ENCODE measurements around the gene CTIF.

CTIF gene

GRCh38 chr18:48673456-48673852 lies 134.6 kb downstream of the CTIF start:
- H3K36me3 ChIP-seq (replicated peaks; ENCODE audit: insufficient read depth, low read length), result no peaks in the 10 kb centered on the region
- no peaks in the 10 kb centered on the region for H3K27me3 ChIP-seq (replicated peaks; ENCODE audit: insufficient read depth, low read length)
- no peaks in the 10 kb centered on the region for H3F3A ChIP-seq (ENCODE audit: insufficient read depth, low read length)
- TF ChIP-seq EZH2phosphoT487 (IDR thresholded peaks at IDR 0.05; ENCODE audit: low read length), result no peak
- no peak for TF ChIP-seq EZH2 (optimal IDR thresholded peaks at IDR 0.05; ENCODE audit: low read depth, low read length)
- no peak for TF ChIP-seq CTCF (IDR thresholded peaks at IDR 0.05; ENCODE audit: low read length)
- H3K79me2 ChIP-seq (ENCODE audit: low read length), result no peaks in the 10 kb centered on the region
- H3K4me1 ChIP-seq (ENCODE audit: low read length), result peaks cover 4% of the 10 kb centered on the region; the same call in 1 of the 2 replicates
- no peak for DNase-seq
- H3K4me2 ChIP-seq (ENCODE audit: low read depth, low read length), result no peak overlapping the region
- no peaks in the 10 kb centered on the region for H4K20me1 ChIP-seq (ENCODE audit: insufficient read depth, low read length)
- H3K27ac ChIP-seq (ENCODE audit: low read length), result no peak overlapping the region
- no peak overlapping the region for H2AFZ ChIP-seq (ENCODE audit: low read length)
- no peak overlapping the region for H3K4me3 ChIP-seq (ENCODE audit: low read length)
- H3K9me3 ChIP-seq (replicated peaks; ENCODE audit: insufficient read depth, low read length), result no peaks in the 10 kb centered on the region
- H3K9ac ChIP-seq (ENCODE audit: low read length), result no peak overlapping the region
- no peaks in the 10 kb centered on the region for H3K9me2 ChIP-seq (replicated peaks; ENCODE audit: insufficient read depth, low read length)

- Histone ChIP-seq H3K36me3 (replicated peaks; ENCODE audit: insufficient read depth, low read length) (no peaks in the 10 kb centered on the region), H3K79me2 (ENCODE audit: low read length) (no peaks in the 10 kb centered on the region), H3K9ac (ENCODE audit: low read length) (no peak overlapping the region), H3K9me3 (replicated peaks; ENCODE audit: insufficient read depth, low read length) (no peaks in the 10 kb centered on the region), H3K4me1 (ENCODE audit: low read length) (peaks cover 4% of the 10 kb centered on the region; the same call in 1 of the 2 replicates), H2AFZ (ENCODE audit: low read length) (no peak overlapping the region), H3K4me2 (ENCODE audit: low read depth, low read length) (no peak overlapping the region), H3K9me2 (replicated peaks; ENCODE audit: insufficient read depth, low read length) (no peaks in the 10 kb centered on the region), H3K27ac (ENCODE audit: low read length) (no peak overlapping the region), H4K20me1 (ENCODE audit: insufficient read depth, low read length) (no peaks in the 10 kb centered on the region), H3K4me3 (ENCODE audit: low read length) (no peak overlapping the region), H3K27me3 (replicated peaks; ENCODE audit: insufficient read depth, low read length) (no peaks in the 10 kb centered on the region), H3F3A (ENCODE audit: insufficient read depth, low read length) (no peaks in the 10 kb centered on the region)
- no peak for DNase-seq
- TF ChIP-seq EZH2 (optimal IDR thresholded peaks at IDR 0.05; ENCODE audit: low read depth, low read length) (no peak), EZH2phosphoT487 (IDR thresholded peaks at IDR 0.05; ENCODE audit: low read length) (no peak), CTCF (IDR thresholded peaks at IDR 0.05; ENCODE audit: low read length) (no peak)
These were observed 135.3 kb downstream of the CTIF start for GRCh38 chr18:48673853-48674721.

GRCh38 chr18:48674758-48675351 lies 136.0 kb downstream of the CTIF start:
- H3F3A ChIP-seq (ENCODE audit: insufficient read depth, low read length), result no peaks in the 10 kb centered on the region
- H3K27ac ChIP-seq (ENCODE audit: low read length), result no peak overlapping the region
- DNase-seq, result no peak
- TF ChIP-seq EZH2phosphoT487 (IDR thresholded peaks at IDR 0.05; ENCODE audit: low read length) (no peak), CTCF (IDR thresholded peaks at IDR 0.05; ENCODE audit: low read length) (no peak), EZH2 (optimal IDR thresholded peaks at IDR 0.05; ENCODE audit: low read depth, low read length) (no peak)
- H4K20me1 ChIP-seq (ENCODE audit: insufficient read depth, low read length), result no peaks in the 10 kb centered on the region
- H3K36me3 ChIP-seq (replicated peaks; ENCODE audit: insufficient read depth, low read length), result no peaks in the 10 kb centered on the region
- no peak overlapping the region for H3K4me3 ChIP-seq (ENCODE audit: low read length)
- no peaks in the 10 kb centered on the region for H3K9me3 ChIP-seq (replicated peaks; ENCODE audit: insufficient read depth, low read length)
- H3K79me2 ChIP-seq (ENCODE audit: low read length), result no peaks in the 10 kb centered on the region
- H3K4me1 ChIP-seq (ENCODE audit: low read length), result peaks cover 4% of the 10 kb centered on the region; the same call in 1 of the 2 replicates
- no peaks in the 10 kb centered on the region for H3K9me2 ChIP-seq (replicated peaks; ENCODE audit: insufficient read depth, low read length)
- no peaks in the 10 kb centered on the region for H3K27me3 ChIP-seq (replicated peaks; ENCODE audit: insufficient read depth, low read length)
- H3K9ac ChIP-seq (ENCODE audit: low read length), result no peak overlapping the region
- no peak overlapping the region for H2AFZ ChIP-seq (ENCODE audit: low read length)
- no peak overlapping the region for H3K4me2 ChIP-seq (ENCODE audit: low read depth, low read length)

All from MM.1S (cell line).